GM23248 (cell line): Measurements from ENCODE around the gene RNF145.

ENCODE experiments used
- EZH2 ChIP-seq: fragments of 200-600 bp; sonication (generic); IDR thresholded peaks from 2 replicates; pipeline ENCODE4 v1.6.1; 2018; ENCODE audit warnings: antibody characterized with exemption, mild to moderate bottlenecking; ENCODE audit not compliant: insufficient read depth, poor library complexity, severe bottlenecking
- EZH2phosphoT487 ChIP-seq: fragments of 200-600 bp; sonication (generic); IDR thresholded peaks from 2 replicates; pipeline ENCODE4 v1.6.1; 2018; ENCODE audit warnings: antibody characterized with exemption, moderate library complexity, mild to moderate bottlenecking, low read depth; ENCODE audit not compliant: insufficient read depth

DNA sequence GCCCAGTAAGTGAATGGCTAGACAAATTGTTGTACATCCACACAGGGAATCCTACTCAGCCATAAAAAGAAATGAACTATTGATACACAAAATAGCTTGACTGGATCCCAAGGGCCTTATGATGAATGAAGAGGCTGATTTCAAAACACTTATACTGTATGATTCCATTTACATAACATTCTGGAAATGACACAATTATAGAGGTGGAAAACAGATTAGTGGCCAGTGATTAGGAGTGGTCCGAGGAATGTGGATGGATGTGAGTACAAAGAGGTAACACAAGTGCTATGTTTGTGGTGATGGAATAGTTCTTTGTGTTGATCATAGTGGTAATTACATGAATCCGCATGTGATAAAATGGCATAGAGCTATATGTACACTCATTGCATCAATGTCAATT is 49.0 kb upstream of the RNF145 start:
- no peak for TF ChIP-seq EZH2
- TF ChIP-seq EZH2phosphoT487 = no peak
